Measurements from ENCODE around the gene RNF214.

The RNF214 gene

DNA sequence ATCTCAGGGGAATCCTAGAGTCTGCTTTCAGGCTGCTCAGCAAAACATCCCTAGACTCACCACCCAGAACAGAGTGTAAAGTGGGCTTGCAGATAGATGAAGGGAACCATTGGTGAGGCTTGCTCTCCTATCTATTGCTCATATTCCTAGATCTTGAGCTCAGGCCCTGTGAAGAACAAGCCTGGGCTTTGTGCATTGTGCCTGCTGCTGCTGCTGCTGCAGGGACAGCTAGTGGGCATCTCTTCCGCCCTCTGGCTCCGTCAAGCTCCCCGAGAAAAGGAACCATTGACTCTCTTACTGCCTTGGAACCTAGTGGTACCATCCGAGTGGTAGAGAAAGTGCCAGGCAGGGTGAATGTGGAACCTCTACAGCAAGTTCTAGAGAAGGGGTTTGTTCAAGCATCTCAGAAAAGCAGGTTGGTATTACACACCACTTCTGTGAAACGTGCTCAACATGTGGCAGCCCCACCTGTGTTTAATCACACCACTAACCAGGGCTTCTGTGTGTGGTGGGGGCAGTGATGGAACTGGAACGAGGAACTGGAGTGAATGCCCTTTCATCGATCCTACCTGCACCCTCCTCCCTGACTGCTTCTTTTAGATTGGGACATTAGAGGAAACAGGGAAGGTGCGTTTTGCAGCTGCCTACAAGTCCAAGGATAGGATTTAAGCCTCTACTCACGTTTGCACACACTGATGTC is 63.1 kb downstream of the RNF214 start:
- Mint-ChIP-seq H3K27me3 (peaks cover 3% of the 10 kb centered on the region), H3K9me3 (no peaks in the 10 kb centered on the region), H3K4me3 (no peak overlapping the region), H3K4me1 (peaks cover under 1% of the 10 kb centered on the region), H3K27ac (ENCODE audit: low read depth) (no peak overlapping the region), H3K36me3 (ENCODE audit: insufficient read depth) (no peaks in the 10 kb centered on the region)
- DNase-seq (ENCODE audit: low spot score in 2 of 2): no peak
- ATAC-seq (replicated peaks; ENCODE audit: extremely low read depth, poor library complexity, severe bottlenecking): no peak

DNA sequence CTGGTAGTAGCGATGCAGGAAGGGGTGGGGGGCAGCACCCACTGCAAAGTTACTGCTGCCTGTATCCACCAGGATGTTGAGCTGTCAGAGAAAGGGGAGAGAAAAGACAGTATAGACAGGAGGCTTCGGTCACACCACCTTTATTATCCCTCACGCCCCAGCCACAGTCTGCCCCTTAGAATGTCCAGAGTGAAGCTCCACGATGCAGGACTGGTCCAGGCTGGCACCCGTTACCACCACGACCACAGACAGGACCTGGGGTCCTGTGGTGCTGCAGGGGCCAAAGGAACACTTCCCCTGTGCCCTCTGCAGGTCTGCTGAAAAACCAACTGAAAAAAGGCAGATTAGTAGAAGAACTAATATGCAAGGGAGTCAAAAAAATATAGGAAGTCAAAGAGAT is 64.4 kb downstream of the RNF214 start:
- H3K9me3 Mint-ChIP-seq: no peaks in the 10 kb centered on the region
- H3K27ac Mint-ChIP-seq (ENCODE audit: low read depth): no peak overlapping the region
- no peak overlapping the region for H3K4me3 Mint-ChIP-seq
- peaks cover 11% of the 10 kb centered on the region for H3K27me3 Mint-ChIP-seq
- DNase-seq (ENCODE audit: low spot score in 2 of 2): no peak
- no peak for ATAC-seq (replicated peaks; ENCODE audit: extremely low read depth, poor library complexity, severe bottlenecking)
- H3K36me3 Mint-ChIP-seq (ENCODE audit: insufficient read depth): no peaks in the 10 kb centered on the region
- peaks cover 4% of the 10 kb centered on the region for H3K4me1 Mint-ChIP-seq

DNA sequence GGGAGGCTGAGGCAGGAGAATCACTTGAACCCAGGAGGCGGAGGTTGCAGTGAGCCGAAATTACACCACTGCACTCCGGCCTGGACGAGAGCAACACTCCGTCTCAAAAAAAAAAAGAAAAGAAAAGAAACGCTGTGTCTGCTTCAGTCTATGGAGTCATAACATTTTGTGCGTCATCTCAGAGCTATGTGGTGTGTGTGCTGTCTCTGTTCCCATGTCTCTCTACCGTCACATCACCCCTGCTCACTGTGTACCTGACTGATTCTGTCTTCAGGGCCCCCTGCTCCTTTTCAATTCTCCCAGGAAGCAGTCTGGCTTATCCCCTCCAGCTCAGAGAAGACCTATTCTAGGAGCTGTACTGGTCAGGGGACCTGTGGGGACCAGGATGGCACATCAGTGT is 65.7 kb downstream of the RNF214 start:
- Mint-ChIP-seq H3K27ac (ENCODE audit: low read depth) (no peak overlapping the region), H3K4me1 (peaks cover 4% of the 10 kb centered on the region), H3K27me3 (peaks cover 11% of the 10 kb centered on the region), H3K9me3 (no peaks in the 10 kb centered on the region), H3K4me3 (no peak overlapping the region), H3K36me3 (ENCODE audit: insufficient read depth) (no peaks in the 10 kb centered on the region)
- DNase-seq (ENCODE audit: low spot score in 2 of 2) (no peak), ATAC-seq (replicated peaks; ENCODE audit: extremely low read depth, poor library complexity, severe bottlenecking) (no peak)

DNA sequence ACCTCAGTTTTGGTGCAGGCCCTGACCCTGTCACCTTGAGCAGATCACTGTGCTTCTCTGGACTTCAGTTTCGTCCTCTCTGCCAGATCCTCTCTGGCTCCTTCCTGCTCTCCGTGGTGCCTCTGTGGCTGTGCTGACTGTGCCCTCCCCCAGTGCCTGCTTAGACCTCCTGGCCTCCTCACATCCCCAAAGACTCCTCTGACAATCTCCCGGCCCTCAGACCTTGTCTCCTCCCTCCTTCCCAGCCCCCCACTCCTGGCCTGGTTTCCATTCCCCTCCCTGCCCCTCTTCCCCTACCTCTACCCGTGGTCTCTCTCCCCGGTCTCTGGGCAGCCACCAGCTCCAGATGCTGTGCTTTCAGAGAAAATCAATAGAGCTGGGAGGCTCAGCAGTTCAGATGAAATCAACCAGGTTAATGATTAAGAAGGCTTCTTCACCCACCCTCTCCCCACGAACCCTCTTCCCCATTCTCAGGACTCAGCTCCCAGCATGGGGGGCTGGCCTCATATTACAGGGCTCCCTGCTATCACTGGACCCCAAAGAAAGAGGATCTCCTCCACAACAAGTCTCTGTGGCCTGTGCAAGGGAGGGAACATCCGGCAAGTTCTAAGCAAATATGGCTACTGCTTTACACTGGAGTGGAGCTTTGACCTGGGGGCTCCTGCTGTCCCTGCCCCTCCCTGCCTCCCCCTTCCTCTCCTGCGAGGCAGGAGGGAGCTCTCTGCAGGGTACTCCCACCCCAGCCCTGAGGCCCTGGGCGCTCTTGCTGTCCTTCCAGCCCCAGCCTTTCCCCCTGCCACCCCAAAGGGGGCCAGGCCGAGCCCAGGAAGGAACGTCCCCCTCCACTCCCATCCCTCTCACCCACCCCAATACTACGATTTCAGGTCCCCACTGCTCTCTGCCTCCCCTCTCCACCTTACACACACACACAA is 67.1 kb downstream of the RNF214 start:
- H3K4me3 Mint-ChIP-seq: no peak overlapping the region
- H3K36me3 Mint-ChIP-seq (ENCODE audit: insufficient read depth): no peaks in the 10 kb centered on the region
- no peak overlapping the region for H3K27ac Mint-ChIP-seq (ENCODE audit: low read depth)
- ATAC-seq (replicated peaks; ENCODE audit: extremely low read depth, poor library complexity, severe bottlenecking): no peak
- H3K4me1 Mint-ChIP-seq: peaks cover 4% of the 10 kb centered on the region
- H3K9me3 Mint-ChIP-seq: no peaks in the 10 kb centered on the region
- DNase-seq (ENCODE audit: low spot score in 2 of 2): no peak
- H3K27me3 Mint-ChIP-seq: peaks cover 11% of the 10 kb centered on the region

DNA sequence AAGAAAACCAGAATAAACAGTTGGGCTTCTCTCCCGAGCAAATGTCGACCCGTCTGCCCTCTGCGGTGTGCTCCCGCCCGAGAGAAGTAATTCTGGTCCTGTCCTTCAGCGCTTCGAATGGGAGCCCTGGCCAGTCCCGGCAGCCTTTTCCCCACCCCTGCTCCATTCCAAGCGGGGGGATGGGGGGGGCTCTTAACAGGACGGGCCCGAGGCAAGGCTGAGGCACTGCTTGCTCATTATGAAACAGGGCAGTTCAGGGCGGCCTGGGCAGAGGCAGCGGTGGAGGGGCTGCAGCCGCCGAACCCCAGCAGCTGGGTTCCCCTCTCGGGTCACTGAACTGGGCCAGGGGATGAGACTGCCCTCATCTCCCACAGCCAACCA is 67.8 kb downstream of the RNF214 start:
- Mint-ChIP-seq H3K4me1 (peaks cover 4% of the 10 kb centered on the region), H3K4me3 (no peak overlapping the region), H3K27me3 (peaks cover 11% of the 10 kb centered on the region), H3K36me3 (ENCODE audit: insufficient read depth) (no peaks in the 10 kb centered on the region), H3K27ac (ENCODE audit: low read depth) (no peak overlapping the region), H3K9me3 (no peaks in the 10 kb centered on the region)
- ATAC-seq (replicated peaks; ENCODE audit: extremely low read depth, poor library complexity, severe bottlenecking): no peak
- no peak for DNase-seq (ENCODE audit: low spot score in 2 of 2)

DNA sequence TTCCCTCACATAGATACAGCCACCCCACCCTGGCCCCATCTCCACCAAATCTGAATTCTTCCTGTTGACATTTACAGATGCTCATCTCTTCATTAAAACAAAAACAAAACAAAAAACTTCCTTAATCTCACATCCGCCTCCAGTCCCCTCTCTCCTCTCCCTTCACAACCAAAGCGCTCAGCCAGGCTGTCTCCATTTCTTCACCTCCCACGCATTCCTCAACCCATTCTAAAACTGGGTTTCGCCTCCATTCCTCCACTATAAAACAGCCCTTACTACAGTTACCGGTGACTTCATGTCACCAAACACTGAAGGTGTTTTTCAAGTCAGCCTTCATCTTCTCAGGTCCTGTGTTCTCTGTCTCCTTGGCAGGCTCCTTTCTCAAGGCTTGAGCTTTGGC is 68.3 kb downstream of the RNF214 start:
- Mint-ChIP-seq H3K4me1 (peaks cover 4% of the 10 kb centered on the region), H3K9me3 (no peaks in the 10 kb centered on the region), H3K4me3 (no peak overlapping the region), H3K27me3 (peaks cover 11% of the 10 kb centered on the region), H3K36me3 (ENCODE audit: insufficient read depth) (no peaks in the 10 kb centered on the region), H3K27ac (ENCODE audit: low read depth) (no peak overlapping the region)
- ATAC-seq (replicated peaks; ENCODE audit: extremely low read depth, poor library complexity, severe bottlenecking): no peak
- DNase-seq (ENCODE audit: low spot score in 2 of 2): no peak

DNA sequence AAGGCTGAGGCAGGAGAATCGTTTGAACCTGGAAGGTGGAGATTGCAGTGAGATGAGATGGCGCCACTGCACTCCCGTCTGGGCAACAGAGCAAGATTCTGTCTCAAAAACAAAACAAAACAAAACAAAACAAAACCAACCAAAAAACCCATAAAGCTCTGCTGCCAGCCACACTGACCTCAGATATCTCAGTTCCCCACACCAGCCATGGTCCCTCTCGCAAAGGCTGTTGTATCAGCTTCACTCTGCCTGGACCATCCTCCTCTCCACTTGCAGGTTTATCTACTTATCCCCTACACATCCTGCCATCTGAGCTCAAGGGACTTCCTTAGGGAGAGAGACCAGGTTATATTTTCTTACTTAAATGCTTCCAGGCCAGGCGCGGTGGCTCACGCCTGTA is 69.8 kb downstream of the RNF214 start:
- H3K4me1 Mint-ChIP-seq: peaks cover 4% of the 10 kb centered on the region
- H3K27me3 Mint-ChIP-seq: peaks cover 11% of the 10 kb centered on the region
- ATAC-seq (replicated peaks; ENCODE audit: extremely low read depth, poor library complexity, severe bottlenecking): no peak
- H3K27ac Mint-ChIP-seq (ENCODE audit: low read depth): no peak overlapping the region
- H3K4me3 Mint-ChIP-seq: no peak overlapping the region
- no peaks in the 10 kb centered on the region for H3K9me3 Mint-ChIP-seq
- no peak for DNase-seq (ENCODE audit: low spot score in 2 of 2)
- H3K36me3 Mint-ChIP-seq (ENCODE audit: insufficient read depth): no peaks in the 10 kb centered on the region

DNA sequence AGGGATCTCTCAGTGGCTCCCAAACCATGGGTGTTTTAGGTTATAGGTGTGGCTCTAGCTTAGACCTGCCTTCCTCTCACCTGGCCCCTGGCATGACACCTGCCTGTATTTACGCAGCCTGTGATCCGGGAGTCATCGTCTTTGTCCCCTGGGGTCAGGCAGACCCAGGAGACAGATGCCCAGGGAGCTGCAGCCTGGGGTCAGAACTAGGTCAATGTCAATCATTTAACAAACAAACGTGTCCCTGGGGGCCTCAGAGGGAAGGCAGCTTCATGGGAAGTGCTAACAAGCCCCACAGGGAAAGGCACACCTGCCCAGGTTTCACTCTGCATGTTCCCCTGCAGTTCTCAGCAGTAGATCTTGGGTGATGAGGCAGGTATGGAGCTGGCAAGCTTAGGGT is 70.6 kb downstream of the RNF214 start:
- peaks cover 16% of the 10 kb centered on the region for H3K27me3 Mint-ChIP-seq
- H3K4me1 Mint-ChIP-seq: peaks cover 4% of the 10 kb centered on the region
- no peak overlapping the region for H3K4me3 Mint-ChIP-seq
- no peaks in the 10 kb centered on the region for H3K36me3 Mint-ChIP-seq (ENCODE audit: insufficient read depth)
- no peaks in the 10 kb centered on the region for H3K9me3 Mint-ChIP-seq
- ATAC-seq (replicated peaks; ENCODE audit: extremely low read depth, poor library complexity, severe bottlenecking) (no peak), DNase-seq (ENCODE audit: low spot score in 2 of 2) (no peak)
- H3K27ac Mint-ChIP-seq (ENCODE audit: low read depth): no peak overlapping the region

DNA sequence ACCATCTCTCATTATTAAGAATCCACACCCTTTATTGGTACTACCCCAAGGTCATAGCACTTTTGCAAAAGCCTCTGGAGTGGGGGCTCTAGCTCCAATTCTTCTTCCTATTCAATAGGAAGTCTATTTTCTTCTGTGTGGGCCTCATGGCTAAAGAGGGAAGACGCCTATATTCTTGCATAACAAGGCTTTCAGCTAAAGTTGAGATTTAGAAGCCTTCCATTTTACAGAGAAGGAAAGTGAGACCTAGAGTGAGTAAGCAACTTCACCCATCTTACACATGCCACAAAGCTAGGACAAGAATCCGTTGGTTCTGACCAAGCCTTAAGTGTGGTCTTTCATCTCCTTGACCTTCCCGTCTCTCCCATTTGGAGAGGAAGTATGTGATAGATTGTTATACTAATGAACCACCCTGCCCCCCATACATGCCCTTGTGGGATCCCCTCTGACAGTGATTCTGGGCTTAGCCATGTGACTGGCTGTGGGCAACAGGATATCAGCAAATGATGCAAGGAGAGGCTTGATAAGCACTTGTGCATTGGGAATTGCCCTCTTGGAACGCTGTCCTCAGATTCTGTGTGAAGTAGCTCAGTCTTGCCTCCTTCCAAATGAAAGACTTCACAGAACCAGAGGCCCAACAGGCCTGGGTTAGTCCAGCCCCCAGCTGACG is 71.3 kb downstream of the RNF214 start:
- DNase-seq (ENCODE audit: low spot score in 2 of 2) (no peak), ATAC-seq (replicated peaks; ENCODE audit: extremely low read depth, poor library complexity, severe bottlenecking) (no peak)
- Mint-ChIP-seq H3K9me3 (no peaks in the 10 kb centered on the region), H3K4me3 (no peak overlapping the region), H3K4me1 (peaks cover 4% of the 10 kb centered on the region), H3K27ac (ENCODE audit: low read depth) (no peak overlapping the region), H3K36me3 (ENCODE audit: insufficient read depth) (no peaks in the 10 kb centered on the region), H3K27me3 (peaks cover 23% of the 10 kb centered on the region)

DNA sequence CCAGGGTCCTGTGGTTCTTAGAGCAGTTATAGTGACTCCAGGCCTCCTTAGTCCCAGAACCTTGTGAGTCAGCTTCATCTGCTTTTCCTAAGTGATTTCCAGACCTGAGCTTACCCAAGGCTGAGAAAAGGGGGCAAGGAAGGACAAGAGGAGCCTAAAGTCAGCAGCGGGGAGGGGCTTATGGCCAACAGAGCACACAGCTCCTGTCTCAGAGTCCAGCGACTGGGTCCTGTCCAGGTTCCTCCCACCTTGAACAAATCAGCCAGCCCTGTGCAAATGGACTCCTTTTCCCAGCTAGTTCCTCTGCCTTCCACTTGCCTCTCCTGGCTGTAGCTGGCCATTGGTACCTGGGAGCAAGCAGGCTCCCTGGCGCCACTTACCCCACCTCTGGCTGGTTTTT is 72.7 kb downstream of the RNF214 start:
- Mint-ChIP-seq H3K4me1 (peaks cover 4% of the 10 kb centered on the region), H3K4me3 (no peak overlapping the region), H3K9me3 (no peaks in the 10 kb centered on the region), H3K27me3 (peaks cover 32% of the 10 kb centered on the region), H3K27ac (ENCODE audit: low read depth) (no peak overlapping the region), H3K36me3 (ENCODE audit: insufficient read depth) (no peaks in the 10 kb centered on the region)
- ATAC-seq (replicated peaks; ENCODE audit: extremely low read depth, poor library complexity, severe bottlenecking) (no peak), DNase-seq (ENCODE audit: low spot score in 2 of 2) (no peak)

DNA sequence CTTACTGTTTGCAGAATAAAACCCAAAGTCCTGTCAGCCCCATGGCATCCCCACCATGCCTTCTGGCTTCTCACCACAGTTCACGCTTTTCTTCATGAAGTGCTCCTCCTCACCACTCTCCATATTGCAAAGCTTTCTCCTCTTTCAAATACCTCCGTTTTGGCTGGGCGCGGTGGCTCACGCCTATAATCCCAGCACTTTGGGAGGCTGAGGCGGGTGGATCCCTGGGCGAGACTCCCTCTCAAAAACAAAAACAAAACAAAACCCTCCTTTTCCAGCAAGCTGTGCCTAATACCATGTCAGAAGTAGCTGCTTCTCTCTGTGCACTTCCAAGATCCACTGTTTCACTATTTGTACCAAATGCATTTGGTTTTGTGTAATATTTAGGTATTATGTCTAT is 76.8 kb downstream of the RNF214 start:
- Mint-ChIP-seq H3K27ac (ENCODE audit: low read depth) (no peak overlapping the region), H3K27me3 (peaks cover 45% of the 10 kb centered on the region), H3K36me3 (ENCODE audit: insufficient read depth) (peaks cover 2% of the 10 kb centered on the region)

DNA sequence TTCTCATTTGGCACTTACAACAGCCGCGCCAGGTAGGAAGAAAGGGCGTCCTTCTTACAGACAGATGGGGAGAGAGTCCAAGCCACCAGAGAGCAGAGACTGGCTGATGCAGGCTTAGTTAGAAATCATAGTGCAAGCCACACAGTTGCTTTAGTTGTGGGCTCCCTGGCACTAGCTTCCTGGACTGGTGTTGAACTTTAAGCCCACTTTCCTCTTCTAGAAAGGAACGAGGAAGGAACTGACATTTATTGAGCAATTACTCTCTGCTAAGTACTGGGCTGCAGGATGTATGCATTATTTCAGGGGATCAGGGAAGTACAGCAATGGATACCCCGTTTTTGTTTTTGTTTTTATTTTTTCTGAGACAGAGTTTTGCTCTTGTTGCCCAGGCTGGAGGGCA is 80.6 kb downstream of the RNF214 start:
- peaks cover 12% of the 10 kb centered on the region for H3K4me1 Mint-ChIP-seq
- peaks cover 2% of the 10 kb centered on the region for H3K36me3 Mint-ChIP-seq (ENCODE audit: insufficient read depth)
- DNase-seq (ENCODE audit: low spot score in 2 of 2): no peak
- no peak for ATAC-seq (replicated peaks; ENCODE audit: extremely low read depth, poor library complexity, severe bottlenecking)
- H3K4me3 Mint-ChIP-seq: no peak overlapping the region
- no peaks in the 10 kb centered on the region for H3K9me3 Mint-ChIP-seq
- H3K27me3 Mint-ChIP-seq: peaks cover 72% of the 10 kb centered on the region
- H3K27ac Mint-ChIP-seq (ENCODE audit: low read depth): no peak overlapping the region

More for the DNA sequence above, 76.8 kb downstream of the RNF214 start:
- Mint-ChIP-seq H3K4me1 (peaks cover 2% of the 10 kb centered on the region), H3K4me3 (no peak overlapping the region), H3K9me3 (no peaks in the 10 kb centered on the region)
- DNase-seq (ENCODE audit: low spot score in 2 of 2) (no peak), ATAC-seq (replicated peaks; ENCODE audit: extremely low read depth, poor library complexity, severe bottlenecking) (no peak)
